ENCODE results near the gene TMEM131. TPM values are rescaled to one million over a fixed set of nuclear protein-coding genes. Genes with fewer than 3 reads are reported as not detected.

The TMEM131 gene
- total RNA-seq, 1 donor from 2014 or later: 31.4 TPM

DNA sequence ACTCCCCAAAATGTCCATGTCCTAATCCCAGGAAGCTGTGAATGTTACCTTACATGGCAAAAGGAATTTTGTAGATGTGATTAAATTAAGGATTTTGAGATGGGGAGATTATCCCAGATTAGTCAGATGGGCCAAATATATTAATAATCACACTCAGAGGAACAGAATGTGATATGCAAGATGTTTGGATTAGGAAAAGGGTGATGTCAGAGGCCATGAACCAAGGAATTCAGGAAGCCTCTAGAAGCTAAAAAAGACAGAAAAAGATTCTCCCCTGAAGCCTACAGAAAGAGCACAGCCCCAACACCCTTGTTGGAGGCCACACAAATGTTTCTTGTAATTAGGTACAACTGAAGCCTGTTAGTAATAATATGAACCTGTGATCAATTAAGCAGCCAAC is 13.1 kb downstream of the TMEM131 start:
- Mint-ChIP-seq H3K27ac (ENCODE audit: unreplicated experiment) (no peak overlapping the region), H3K9me3 (ENCODE audit: low read depth) (peaks cover 17% of the 10 kb centered on the region), H3K4me3 (ENCODE audit: unreplicated experiment) (no peak overlapping the region), H3K27me3 (ENCODE audit: low read depth) (no peaks in the 10 kb centered on the region), H3K4me1 (ENCODE audit: low read depth) (peaks cover 7% of the 10 kb centered on the region), H3K36me3 (ENCODE audit: low read depth) (peaks cover 9% of the 10 kb centered on the region)
- TF ChIP-seq, protein P1, sequence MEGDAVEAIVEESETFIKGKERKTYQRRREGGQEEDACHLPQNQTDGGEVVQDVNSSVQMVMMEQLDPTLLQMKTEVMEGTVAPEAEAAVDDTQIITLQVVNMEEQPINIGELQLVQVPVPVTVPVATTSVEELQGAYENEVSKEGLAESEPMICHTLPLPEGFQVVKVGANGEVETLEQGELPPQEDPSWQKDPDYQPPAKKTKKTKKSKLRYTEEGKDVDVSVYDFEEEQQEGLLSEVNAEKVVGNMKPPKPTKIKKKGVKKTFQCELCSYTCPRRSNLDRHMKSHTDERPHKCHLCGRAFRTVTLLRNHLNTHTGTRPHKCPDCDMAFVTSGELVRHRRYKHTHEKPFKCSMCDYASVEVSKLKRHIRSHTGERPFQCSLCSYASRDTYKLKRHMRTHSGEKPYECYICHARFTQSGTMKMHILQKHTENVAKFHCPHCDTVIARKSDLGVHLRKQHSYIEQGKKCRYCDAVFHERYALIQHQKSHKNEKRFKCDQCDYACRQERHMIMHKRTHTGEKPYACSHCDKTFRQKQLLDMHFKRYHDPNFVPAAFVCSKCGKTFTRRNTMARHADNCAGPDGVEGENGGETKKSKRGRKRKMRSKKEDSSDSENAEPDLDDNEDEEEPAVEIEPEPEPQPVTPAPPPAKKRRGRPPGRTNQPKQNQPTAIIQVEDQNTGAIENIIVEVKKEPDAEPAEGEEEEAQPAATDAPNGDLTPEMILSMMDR (IDR thresholded peaks at IDR 0.05): no peak
- no peak for DNase-seq (ENCODE audit: low spot score)

DNA sequence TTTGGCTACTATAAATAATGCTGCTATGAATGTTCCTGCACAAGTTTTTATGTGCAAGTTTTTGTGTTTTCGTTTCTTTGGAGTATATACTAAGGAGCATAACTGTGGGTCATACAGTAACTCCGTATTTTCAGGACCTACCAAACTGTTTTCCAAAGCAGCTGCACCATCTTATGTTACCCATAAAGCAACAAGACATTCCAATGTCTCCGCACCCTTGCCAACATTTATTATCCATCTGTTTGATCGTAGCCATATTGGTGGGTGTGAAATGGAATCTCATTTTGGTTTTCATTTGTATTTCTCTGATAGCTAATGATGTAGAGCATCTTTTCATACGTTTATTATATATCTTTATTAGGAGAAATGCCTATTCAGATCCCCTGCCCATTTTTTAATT is 13.8 kb downstream of the TMEM131 start:
- DNase-seq (ENCODE audit: low spot score): no peak
- Mint-ChIP-seq H3K4me1 (ENCODE audit: low read depth) (peaks cover 7% of the 10 kb centered on the region), H3K27ac (ENCODE audit: unreplicated experiment) (no peak overlapping the region), H3K36me3 (ENCODE audit: low read depth) (peaks cover 8% of the 10 kb centered on the region), H3K27me3 (ENCODE audit: low read depth) (no peaks in the 10 kb centered on the region), H3K9me3 (ENCODE audit: low read depth) (peaks cover 16% of the 10 kb centered on the region), H3K4me3 (ENCODE audit: unreplicated experiment) (no peak overlapping the region)
- TF ChIP-seq, protein P1 (IDR thresholded peaks at IDR 0.05): no peak

DNA sequence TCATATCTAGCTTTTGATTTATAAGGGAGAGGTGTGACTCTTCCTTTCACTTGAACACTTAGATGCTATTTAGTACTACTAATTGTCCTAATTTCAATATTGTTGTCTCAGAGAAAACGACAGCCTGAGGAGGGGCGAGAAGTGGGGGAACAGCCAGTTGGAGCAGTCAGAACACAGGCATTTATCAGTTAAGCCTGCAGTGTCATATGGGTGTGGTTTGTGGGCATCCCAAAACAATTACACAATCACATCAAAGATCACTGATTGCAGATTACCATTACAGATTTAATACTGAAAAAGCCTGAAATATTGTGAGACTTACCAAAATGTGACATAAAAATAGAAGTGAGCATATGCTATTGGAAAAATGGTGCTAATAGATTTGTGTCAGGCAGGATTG is 15.8 kb downstream of the TMEM131 start:
- Mint-ChIP-seq H3K27me3 (ENCODE audit: low read depth) (no peaks in the 10 kb centered on the region), H3K9me3 (ENCODE audit: low read depth) (peaks cover 29% of the 10 kb centered on the region), H3K27ac (ENCODE audit: unreplicated experiment) (no peak overlapping the region), H3K36me3 (ENCODE audit: low read depth) (peaks cover 10% of the 10 kb centered on the region), H3K4me3 (ENCODE audit: unreplicated experiment) (no peak overlapping the region), H3K4me1 (ENCODE audit: low read depth) (no peaks in the 10 kb centered on the region)
- TF ChIP-seq, protein P1 (IDR thresholded peaks at IDR 0.05): no peak
- no peak for DNase-seq (ENCODE audit: low spot score)

DNA sequence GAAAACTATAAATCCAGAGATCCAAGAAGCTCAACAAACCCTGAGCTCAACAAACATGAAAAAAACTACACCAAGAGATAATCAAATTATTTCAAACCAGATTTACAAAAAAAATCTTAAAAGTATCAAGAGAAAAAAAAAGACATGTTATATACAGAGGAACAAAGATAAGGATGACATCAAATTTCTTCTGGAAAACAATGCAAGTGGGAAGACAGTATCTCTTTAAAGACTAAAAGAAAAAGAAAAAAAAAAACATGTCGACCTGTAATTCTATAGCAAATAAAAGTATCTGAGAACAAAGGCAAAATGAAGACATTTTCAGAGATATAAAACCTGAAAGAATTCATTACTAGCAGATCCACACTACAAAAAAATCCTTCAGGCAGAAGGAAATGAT is 21.3 kb downstream of the TMEM131 start:
- H3K27ac Mint-ChIP-seq (ENCODE audit: unreplicated experiment): no peak overlapping the region
- peaks cover 7% of the 10 kb centered on the region for H3K4me1 Mint-ChIP-seq (ENCODE audit: low read depth)
- no peak for DNase-seq (ENCODE audit: low spot score)
- TF ChIP-seq, protein P1 (IDR thresholded peaks at IDR 0.05): no peak
- no peak overlapping the region for H3K4me3 Mint-ChIP-seq (ENCODE audit: unreplicated experiment)
- H3K9me3 Mint-ChIP-seq (ENCODE audit: low read depth): peaks cover 41% of the 10 kb centered on the region
- H3K27me3 Mint-ChIP-seq (ENCODE audit: low read depth): no peaks in the 10 kb centered on the region
- peaks cover 9% of the 10 kb centered on the region for H3K36me3 Mint-ChIP-seq (ENCODE audit: low read depth)

DNA sequence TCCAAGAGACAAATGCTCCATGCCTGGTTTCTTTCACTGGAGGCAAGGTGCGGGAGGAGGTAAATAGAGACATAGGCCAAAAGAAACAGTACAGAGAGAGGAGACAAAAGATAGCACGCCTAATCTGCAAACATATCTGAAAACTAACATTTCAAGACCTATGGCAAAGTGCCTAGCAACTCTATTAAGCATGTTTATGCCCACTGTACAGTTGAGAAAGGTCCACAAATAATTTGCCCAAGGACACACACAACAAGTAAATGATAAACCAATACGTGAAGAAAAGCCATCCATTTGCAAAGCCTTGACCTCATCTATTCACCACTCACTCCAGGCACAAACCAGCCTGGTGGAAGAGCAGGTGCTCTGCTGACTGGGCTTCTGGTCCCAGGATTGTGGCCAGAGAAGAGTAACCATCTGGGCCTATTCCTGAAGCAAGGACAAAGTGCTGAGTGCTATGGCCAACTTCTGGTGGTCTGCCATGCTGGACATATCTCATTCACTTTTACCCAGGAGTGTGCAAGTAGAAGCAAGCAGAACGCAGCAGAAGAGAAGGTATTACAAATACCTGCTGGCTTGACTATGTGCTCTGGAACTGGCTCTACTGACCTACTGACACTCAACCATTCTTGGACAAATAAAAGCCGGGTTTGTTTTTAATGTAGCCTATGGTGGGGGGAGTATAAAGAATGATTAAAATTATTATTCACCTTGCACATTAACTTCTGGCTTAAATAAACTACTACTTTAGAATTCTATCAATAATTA is 25.3 kb downstream of the TMEM131 start:
- no peaks in the 10 kb centered on the region for H3K27me3 Mint-ChIP-seq (ENCODE audit: low read depth)

More for the DNA sequence above, 25.3 kb downstream of the TMEM131 start:
- Mint-ChIP-seq H3K4me1 (ENCODE audit: low read depth) (peaks cover 18% of the 10 kb centered on the region), H3K36me3 (ENCODE audit: low read depth) (peaks cover 6% of the 10 kb centered on the region), H3K4me3 (ENCODE audit: unreplicated experiment) (no peak overlapping the region), H3K27ac (ENCODE audit: unreplicated experiment) (no peak overlapping the region), H3K9me3 (ENCODE audit: low read depth) (peaks cover 23% of the 10 kb centered on the region)
- no peak for DNase-seq (ENCODE audit: low spot score)
- TF ChIP-seq, protein P1 (IDR thresholded peaks at IDR 0.05): no peak

Measured in chondrocyte (in vitro differentiated cells).